ENCODE data around the gene GALM.

- no peak for TF ChIP-seq CTCF (conservative IDR thresholded peaks at IDR 0.05 in 1 of 2, IDR thresholded peaks at IDR 0.05 in 1 of 2; ENCODE audit: low read depth in 1 of 2, low read length in 2 of 2)
- TF ChIP-seq EZH2 (IDR thresholded peaks at IDR 0.05; ENCODE audit: low read length, missing control alignments) = no peak
Measured at GRCh38 chr2:38748391-38748790, 82.5 kb downstream of the GALM start.
